ENCODE data around the gene PCDH10. TPM values are rescaled to one million over a fixed set of nuclear protein-coding genes. Genes with fewer than 3 reads are reported as not detected.

Gene PCDH10
- total and polyA plus RNA-seq, 2 of the 4 experiments (the other 2 are of a cell fraction), result 0.90 to 2.0 TPM

GRCh38 chr4:133124746-133125145 lies 24.3 kb upstream of the PCDH10 start:
- no peak overlapping the region for H3K9ac ChIP-seq (ENCODE audit: low read depth, low read length)
- no TSS peak for BruUV-seq (replicated peaks)
- dilution Hi-C loops (cut with HindIII; ENCODE audit: low sequenced_read_pairs, unreplicated experiment) (no loop called here), in situ Hi-C loops (cut with MboI; ENCODE audit: low sequenced_read_pairs) (no loop called here), intact Hi-C loops (cut with micrococcal nuclease) (no loop called here)
- CTCF ChIA-PET, result no interaction called here
- H3K4me3 ChIP-seq (ENCODE audit: insufficient read depth, low read depth, low read length), result no peak overlapping the region
- ATAC-seq (ENCODE audit: low read depth) (no peak), DNase-seq (no peak)
- no peak overlapping the region for H2BK15ac ChIP-seq (ENCODE audit: low read depth, low read length)
- H3K27me3 ChIP-seq (ENCODE audit: control insufficient read depth, insufficient read depth, low read length), result no peaks in the 10 kb centered on the region
- no peak overlapping the region for H3K14ac ChIP-seq (replicated peaks; ENCODE audit: low read depth, low read length)
- no peaks in the 10 kb centered on the region for H3K4me1 ChIP-seq (ENCODE audit: control insufficient read depth, insufficient read depth, low read length)
- no CpG with 5 or more reads among the region's 1 CpG for WGBS, 2 experiments (ENCODE audit: extremely low coverage in 2 of 2, insufficient read length in 1 of 2)
- TF ChIP-seq USF2 (IDR thresholded peaks at IDR 0.05; ENCODE audit: low read depth, low read length), result no peak
- TF ChIP-seq CHD1 (IDR thresholded peaks at IDR 0.05; ENCODE audit: low read depth, low read length), result no peak
- no peak for TF ChIP-seq FOS (IDR thresholded peaks at IDR 0.05; ENCODE audit: low read depth, low read length)
- no peak for TF ChIP-seq RAD21 (IDR thresholded peaks at IDR 0.05; ENCODE audit: low read length)
- no peak for TF ChIP-seq CTCF (conservative IDR thresholded peaks at IDR 0.05; ENCODE audit: low read depth, low read length)
- no peak for TF ChIP-seq MAFK (IDR thresholded peaks at IDR 0.05; ENCODE audit: low read depth, low read length)
- no peak for TF ChIP-seq NFE2L2 (IDR thresholded peaks at IDR 0.05; ENCODE audit: low read depth, low read length)
- no peak for TF ChIP-seq RCOR1 (IDR thresholded peaks at IDR 0.05; ENCODE audit: insufficient replicate concordance, low read length)
- TF ChIP-seq BHLHE40 (IDR thresholded peaks at IDR 0.05; ENCODE audit: low read depth, low read length), result no peak
- TF ChIP-seq ELK1 (IDR thresholded peaks at IDR 0.05; ENCODE audit: borderline replicate concordance, low read depth, low read length), result no peak
- no peak for TF ChIP-seq CEBPB (IDR thresholded peaks at IDR 0.05; ENCODE audit: low read depth, low read length)
- no peak for TF ChIP-seq SMC3 (IDR thresholded peaks at IDR 0.05; ENCODE audit: low read depth, low read length)
- H2AK9ac ChIP-seq (replicated peaks; ENCODE audit: low read depth, low read length, poor library complexity), result no peak overlapping the region
- no peaks in the 10 kb centered on the region for H3K36me3 ChIP-seq (ENCODE audit: control insufficient read depth, insufficient read depth, low read length)
- H2BK120ac ChIP-seq (ENCODE audit: low read depth, low read length), result no peak overlapping the region
- no peaks in the 10 kb centered on the region for H3K79me1 ChIP-seq (ENCODE audit: low read depth in 1 of 2, low read length in 2 of 2)
- H3K4ac ChIP-seq (ENCODE audit: low read depth, low read length), result no peak overlapping the region
- H3K23ac ChIP-seq (ENCODE audit: low read depth, low read length), result no peak overlapping the region
- H3K18ac ChIP-seq (ENCODE audit: low read depth, low read length), result no peak overlapping the region
- H4K20me1 ChIP-seq (ENCODE audit: insufficient read depth, low read length), result no peaks in the 10 kb centered on the region
- no peaks in the 10 kb centered on the region for H3K9me3 ChIP-seq (ENCODE audit: control insufficient read depth, insufficient read depth, low read length)
- no peak overlapping the region for H2BK5ac ChIP-seq (ENCODE audit: low read depth, low read length, poor library complexity, severe bottlenecking)
- no peak overlapping the region for H3K56ac ChIP-seq (ENCODE audit: extremely low read depth, insufficient read depth, low read length)
- H4K8ac ChIP-seq (ENCODE audit: low read depth in 2 of 2, low read length in 2 of 2), result no peak overlapping the region
- H3K4me2 ChIP-seq (ENCODE audit: low read depth, low read length), result no peak overlapping the region
- H2AFZ ChIP-seq (replicated peaks; ENCODE audit: low read length, poor library complexity), result no peak overlapping the region
- H2BK20ac ChIP-seq (ENCODE audit: low read depth, low read length), result no peak overlapping the region
- no peak overlapping the region for H4K5ac ChIP-seq (ENCODE audit: low read depth, low read length)
- POLR2A ChIA-PET (ENCODE audit: unreplicated experiment), result no interaction called here
- no peak overlapping the region for H3K27ac ChIP-seq (ENCODE audit: insufficient read depth, low read length)
- H2AK5ac ChIP-seq (ENCODE audit: low read depth, low read length), result no peak overlapping the region
- no peak overlapping the region for H4K91ac ChIP-seq (ENCODE audit: insufficient read depth, low read depth, low read length)
- no peaks in the 10 kb centered on the region for H3K9me1 ChIP-seq (ENCODE audit: insufficient read depth, low read length)
